ENCODE results near the gene PEX5L. TPM values are rescaled to one million over a fixed set of nuclear protein-coding genes. Genes with fewer than 3 reads are reported as not detected.
A peak's percentile ranks its signal among the peaks of the same experiment; 100 is the strongest.
"Not testable (repeated sequence)": the region's sequence is repeated elsewhere in the genome, so short reads cannot be mapped to it uniquely, and the experiment has no call there.

The PEX5L gene
- polyA plus RNA-seq, 1 donor, result 0.61 TPM

DNA sequence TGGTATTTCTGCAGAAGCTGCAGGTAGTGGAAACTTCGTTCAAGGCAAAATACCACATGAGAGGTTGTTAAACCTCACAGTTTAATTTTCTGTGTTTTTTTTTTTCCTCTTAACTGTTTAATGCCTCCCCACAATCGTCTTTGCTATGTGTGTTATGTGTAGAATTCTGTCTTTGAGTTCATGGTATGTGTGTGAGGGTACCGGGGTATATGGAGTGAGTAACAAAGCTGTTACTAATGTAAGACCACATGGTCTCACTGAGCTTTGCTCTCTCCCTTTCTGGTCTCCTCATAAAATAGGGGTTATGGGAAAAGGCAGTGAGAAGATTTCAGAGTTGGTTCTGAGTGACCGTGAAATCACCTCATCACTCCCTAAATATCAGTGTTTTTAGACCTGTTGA, 240.3 kb downstream of the PEX5L start:
- no peaks in the 10 kb centered on the region for H3K4me1 ChIP-seq (ENCODE audit: control insufficient read depth, insufficient read depth, low read length)
- H3K27ac ChIP-seq (ENCODE audit: low read length), result no peak overlapping the region
- DNase-seq, result no peak
- no peaks in the 10 kb centered on the region for H3K27me3 ChIP-seq (ENCODE audit: control insufficient read depth, insufficient read depth, low read length)
- no CpG with 5 or more reads among the region's 4 CpGs for WGBS (ENCODE audit: insufficient coverage, low lambda C conversion rate)
- no peaks in the 10 kb centered on the region for H3K9me3 ChIP-seq (ENCODE audit: control insufficient read depth, low read depth, low read length)
- H3K4me3 ChIP-seq (ENCODE audit: low read length), result no peak overlapping the region
- no peaks in the 10 kb centered on the region for H3K36me3 ChIP-seq (ENCODE audit: control insufficient read depth, insufficient read depth, low read length)

- no peaks in the 10 kb centered on the region for H3K9me3 ChIP-seq (ENCODE audit: control insufficient read depth, low read depth, low read length)
- DNase-seq, result no peak
- H3K27me3 ChIP-seq (ENCODE audit: control insufficient read depth, insufficient read depth, low read length), result no peaks in the 10 kb centered on the region
- no peak overlapping the region for H3K4me3 ChIP-seq (ENCODE audit: low read length)
- H3K4me1 ChIP-seq (ENCODE audit: control insufficient read depth, insufficient read depth, low read length), result no peaks in the 10 kb centered on the region
- no CpG with 5 or more reads among the region's 4 CpGs for WGBS (ENCODE audit: insufficient coverage, low lambda C conversion rate)
- no peak overlapping the region for H3K27ac ChIP-seq (ENCODE audit: low read length)
- H3K36me3 ChIP-seq (ENCODE audit: control insufficient read depth, insufficient read depth, low read length), result no peaks in the 10 kb centered on the region
Measured at GRCh38 chr3:179794355-179794754, 242.4 kb downstream of the PEX5L start.

- Histone ChIP-seq H3K4me1 (ENCODE audit: control insufficient read depth, insufficient read depth, low read length) (no peaks in the 10 kb centered on the region), H3K9me3 (ENCODE audit: control insufficient read depth, low read depth, low read length) (no peaks in the 10 kb centered on the region), H3K4me3 (ENCODE audit: low read length) (no peak overlapping the region), H3K27me3 (ENCODE audit: control insufficient read depth, insufficient read depth, low read length) (no peaks in the 10 kb centered on the region), H3K36me3 (ENCODE audit: control insufficient read depth, insufficient read depth, low read length) (no peaks in the 10 kb centered on the region), H3K27ac (ENCODE audit: low read length) (no peak overlapping the region)
- DNase-seq, result no peak
- WGBS (ENCODE audit: insufficient coverage, low lambda C conversion rate), result 100% methylated on average over 3 of the region's 3 CpGs
Measured at GRCh38 chr3:179791793-179792192, 244.9 kb downstream of the PEX5L start.

DNA sequence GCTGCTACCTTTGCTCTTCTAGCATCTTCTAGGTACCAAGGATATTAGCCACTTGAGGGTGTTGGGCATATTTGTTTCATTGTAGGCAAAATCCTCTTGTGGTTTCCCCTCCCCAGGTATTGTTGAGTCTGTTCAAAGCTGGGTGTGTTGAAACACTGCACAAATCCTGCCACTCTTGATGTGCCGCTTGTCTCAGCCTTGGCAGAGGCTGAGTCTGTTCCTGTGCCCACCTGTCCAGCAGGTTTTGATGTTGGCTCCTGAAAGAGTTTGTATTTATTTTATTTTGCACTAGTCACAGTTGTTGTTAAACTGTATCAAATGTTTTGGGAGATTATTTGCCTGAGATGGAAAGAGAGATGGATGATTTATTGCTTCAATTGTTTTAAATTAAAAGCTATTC, 247.7 kb downstream of the PEX5L start:
- Histone ChIP-seq H3K27ac (ENCODE audit: low read length) (no peak overlapping the region), H3K27me3 (ENCODE audit: control insufficient read depth, insufficient read depth, low read length) (no peaks in the 10 kb centered on the region), H3K4me3 (ENCODE audit: low read length) (no peak overlapping the region), H3K36me3 (ENCODE audit: control insufficient read depth, insufficient read depth, low read length) (peaks cover 3% of the 10 kb centered on the region), H3K9me3 (ENCODE audit: control insufficient read depth, low read depth, low read length) (no peaks in the 10 kb centered on the region), H3K4me1 (ENCODE audit: control insufficient read depth, insufficient read depth, low read length) (no peaks in the 10 kb centered on the region)
- WGBS (ENCODE audit: insufficient coverage, low lambda C conversion rate), result no CpG with 5 or more reads among the region's 1 CpG
- DNase-seq, result no peak

- not testable (repeated sequence) for H3K36me3 ChIP-seq (ENCODE audit: control insufficient read depth, insufficient read depth, low read length); H3K9me3 ChIP-seq (ENCODE audit: control insufficient read depth, low read depth, low read length); DNase-seq; H3K27ac ChIP-seq (ENCODE audit: low read length); H3K4me3 ChIP-seq (ENCODE audit: low read length); H3K4me1 ChIP-seq (ENCODE audit: control insufficient read depth, insufficient read depth, low read length); H3K27me3 ChIP-seq (ENCODE audit: control insufficient read depth, insufficient read depth, low read length)
- 100% methylated on average over 2 of the region's 5 CpGs for WGBS (ENCODE audit: insufficient coverage, low lambda C conversion rate)
Measured at GRCh38 chr3:179782841-179783240, 253.9 kb downstream of the PEX5L start.

GRCh38 chr3:179775416-179776122, 261.2 kb downstream of the PEX5L start:
- peaks cover 8% of the 10 kb centered on the region for H3K9me3 ChIP-seq (ENCODE audit: control insufficient read depth, low read depth, low read length)
- DNase-seq, result peak in 1 of 2 donors; percentile 4
- no peaks in the 10 kb centered on the region for H3K4me1 ChIP-seq (ENCODE audit: control insufficient read depth, insufficient read depth, low read length)
- H3K27me3 ChIP-seq (ENCODE audit: control insufficient read depth, insufficient read depth, low read length), result no peaks in the 10 kb centered on the region
- H3K36me3 ChIP-seq (ENCODE audit: control insufficient read depth, insufficient read depth, low read length), result peaks cover 5% of the 10 kb centered on the region
- no peak overlapping the region for H3K4me3 ChIP-seq (ENCODE audit: low read length)
- WGBS (ENCODE audit: insufficient coverage, low lambda C conversion rate), result no CpG with 5 or more reads among the region's 28 CpGs
- H3K27ac ChIP-seq (ENCODE audit: low read length), result no peak overlapping the region

DNA sequence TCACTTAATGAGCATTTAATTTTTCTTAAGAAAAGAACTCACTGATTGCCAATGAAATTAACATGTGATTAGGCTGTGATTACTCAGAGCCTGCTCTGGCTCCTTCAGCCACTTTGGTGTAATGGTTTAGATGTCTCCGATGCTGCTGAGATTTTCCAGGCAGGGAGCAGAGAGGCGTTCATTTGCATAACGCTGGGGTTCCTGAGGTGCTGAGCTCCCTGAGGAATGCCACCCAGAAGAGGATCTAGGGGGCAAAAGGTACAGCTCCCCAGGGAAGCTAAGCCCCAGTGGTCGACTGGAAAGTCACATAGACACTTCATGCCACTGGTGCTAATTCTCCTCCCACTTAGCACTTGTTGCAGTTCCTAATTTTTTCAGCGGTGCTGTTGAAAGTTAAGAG, 264.4 kb downstream of the PEX5L start:
- no CpG with 5 or more reads among the region's 5 CpGs for WGBS (ENCODE audit: insufficient coverage, low lambda C conversion rate)
- Histone ChIP-seq H3K27me3 (ENCODE audit: control insufficient read depth, insufficient read depth, low read length) (no peaks in the 10 kb centered on the region), H3K36me3 (ENCODE audit: control insufficient read depth, insufficient read depth, low read length) (peaks cover 6% of the 10 kb centered on the region), H3K9me3 (ENCODE audit: control insufficient read depth, low read depth, low read length) (peaks cover 8% of the 10 kb centered on the region), H3K4me3 (ENCODE audit: low read length) (no peak overlapping the region), H3K4me1 (ENCODE audit: control insufficient read depth, insufficient read depth, low read length) (no peaks in the 10 kb centered on the region), H3K27ac (ENCODE audit: low read length) (no peak overlapping the region)
- no peak for DNase-seq

GRCh38 chr3:179771797-179772196, 264.9 kb downstream of the PEX5L start:
- no peak for DNase-seq
- H3K4me1 ChIP-seq (ENCODE audit: control insufficient read depth, insufficient read depth, low read length), result no peaks in the 10 kb centered on the region
- H3K27me3 ChIP-seq (ENCODE audit: control insufficient read depth, insufficient read depth, low read length), result no peaks in the 10 kb centered on the region
- H3K9me3 ChIP-seq (ENCODE audit: control insufficient read depth, low read depth, low read length), result peaks cover 8% of the 10 kb centered on the region
- H3K36me3 ChIP-seq (ENCODE audit: control insufficient read depth, insufficient read depth, low read length), result peaks cover 9% of the 10 kb centered on the region
- H3K27ac ChIP-seq (ENCODE audit: low read length), result no peak overlapping the region
- H3K4me3 ChIP-seq (ENCODE audit: low read length), result no peak overlapping the region
- WGBS (ENCODE audit: insufficient coverage, low lambda C conversion rate), result 88% methylated on average over 2 of the region's 4 CpGs

GRCh38 chr3:179769411-179770247, 267.1 kb downstream of the PEX5L start:
- Histone ChIP-seq H3K4me1 (ENCODE audit: control insufficient read depth, insufficient read depth, low read length) (no peaks in the 10 kb centered on the region), H3K4me3 (ENCODE audit: low read length) (no peak overlapping the region), H3K36me3 (ENCODE audit: control insufficient read depth, insufficient read depth, low read length) (peaks cover 12% of the 10 kb centered on the region), H3K27ac (ENCODE audit: low read length) (no peak overlapping the region), H3K27me3 (ENCODE audit: control insufficient read depth, insufficient read depth, low read length) (no peaks in the 10 kb centered on the region), H3K9me3 (ENCODE audit: control insufficient read depth, low read depth, low read length) (no peaks in the 10 kb centered on the region)
- DNase-seq, result no peak
- WGBS (ENCODE audit: insufficient coverage, low lambda C conversion rate), result 67% methylated on average over 3 of the region's 9 CpGs

DNA sequence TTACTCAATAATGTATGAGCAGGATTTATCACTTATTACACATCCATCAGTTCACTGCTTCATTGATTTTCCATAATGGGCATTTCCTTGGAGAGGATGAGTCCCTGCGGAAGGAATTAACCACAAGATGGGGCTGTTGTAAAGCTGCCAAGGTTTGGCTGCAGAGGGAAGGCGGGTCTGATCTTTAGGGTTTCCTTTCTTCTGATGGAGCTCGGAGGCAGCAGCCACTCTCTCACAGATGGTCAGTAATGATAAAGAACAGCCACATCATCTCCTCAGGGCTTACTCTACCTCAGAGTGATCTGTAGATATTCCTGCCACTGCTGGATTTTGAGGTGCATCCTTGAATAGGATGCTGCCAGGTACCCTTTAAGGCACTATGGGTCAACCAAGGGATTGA, 268.7 kb downstream of the PEX5L start:
- Histone ChIP-seq H3K27me3 (ENCODE audit: control insufficient read depth, insufficient read depth, low read length) (no peaks in the 10 kb centered on the region), H3K9me3 (ENCODE audit: control insufficient read depth, low read depth, low read length) (no peaks in the 10 kb centered on the region), H3K27ac (ENCODE audit: low read length) (no peak overlapping the region), H3K4me3 (ENCODE audit: low read length) (no peak overlapping the region), H3K4me1 (ENCODE audit: control insufficient read depth, insufficient read depth, low read length) (no peaks in the 10 kb centered on the region), H3K36me3 (ENCODE audit: control insufficient read depth, insufficient read depth, low read length) (peaks cover 11% of the 10 kb centered on the region)
- peak in 1 of 2 donors; percentile 11 for DNase-seq
- WGBS (ENCODE audit: insufficient coverage, low lambda C conversion rate), result no CpG with 5 or more reads among the region's 3 CpGs

Measured in large intestine (tissue), 3 donors.